ENCODE measurements around the gene SLC35B2. TPM values are rescaled to one million over a fixed set of nuclear protein-coding genes. Genes with fewer than 3 reads are reported as not detected.

The SLC35B2 gene
- total RNA-seq, 1 donor from 2014 or later = 52.9 TPM

- Histone ChIP-seq H3K36me3 (ENCODE audit: control insufficient read depth, insufficient read depth, low read length) (no peaks in the 10 kb centered on the region), H3K27me3 (ENCODE audit: control insufficient read depth, insufficient read depth, low read length) (no peaks in the 10 kb centered on the region), H3K4me3 (ENCODE audit: low read depth, low read length) (no peak overlapping the region)
- FAIRE-seq = no peak
- TF ChIP-seq CTCF (IDR thresholded peaks at IDR 0.05; ENCODE audit: insufficient read depth, low read length, severe bottlenecking) = no peak
- no peak for DNase-seq (ENCODE audit: low read depth)
Observed at GRCh38 chr6:44230034-44230675, 27.2 kb downstream of the SLC35B2 start.

GRCh38 chr6:44229376-44230033 is 27.8 kb downstream of the SLC35B2 start:
- no peaks in the 10 kb centered on the region for H3K27me3 ChIP-seq (ENCODE audit: control insufficient read depth, insufficient read depth, low read length)
- FAIRE-seq (no peak), DNase-seq (ENCODE audit: low read depth) (no peak)
- no peak for TF ChIP-seq CTCF (IDR thresholded peaks at IDR 0.05; ENCODE audit: insufficient read depth, low read length, severe bottlenecking)
- H3K36me3 ChIP-seq (ENCODE audit: control insufficient read depth, insufficient read depth, low read length) = no peaks in the 10 kb centered on the region
- H3K4me3 ChIP-seq (ENCODE audit: low read depth, low read length) = no peak overlapping the region

- DNase-seq (ENCODE audit: low read depth) (no peak), FAIRE-seq (no peak)
- Histone ChIP-seq H3K36me3 (ENCODE audit: control insufficient read depth, insufficient read depth, low read length) (no peaks in the 10 kb centered on the region), H3K4me3 (ENCODE audit: low read depth, low read length) (no peak overlapping the region), H3K27me3 (ENCODE audit: control insufficient read depth, insufficient read depth, low read length) (no peaks in the 10 kb centered on the region)
- no peak for TF ChIP-seq CTCF (IDR thresholded peaks at IDR 0.05; ENCODE audit: insufficient read depth, low read length, severe bottlenecking)
Observed at GRCh38 chr6:44228836-44229235, 28.5 kb downstream of the SLC35B2 start.

GRCh38 chr6:44228433-44228832 is 28.9 kb downstream of the SLC35B2 start:
- Histone ChIP-seq H3K36me3 (ENCODE audit: control insufficient read depth, insufficient read depth, low read length) (no peaks in the 10 kb centered on the region), H3K4me3 (ENCODE audit: low read depth, low read length) (no peak overlapping the region), H3K27me3 (ENCODE audit: control insufficient read depth, insufficient read depth, low read length) (no peaks in the 10 kb centered on the region)
- no peak for FAIRE-seq
- no peak for TF ChIP-seq CTCF (IDR thresholded peaks at IDR 0.05; ENCODE audit: insufficient read depth, low read length, severe bottlenecking)
- DNase-seq (ENCODE audit: low read depth) = no peak

GRCh38 chr6:44228031-44228430 is 29.3 kb downstream of the SLC35B2 start:
- TF ChIP-seq CTCF (IDR thresholded peaks at IDR 0.05; ENCODE audit: insufficient read depth, low read length, severe bottlenecking) = no peak
- Histone ChIP-seq H3K27me3 (ENCODE audit: control insufficient read depth, insufficient read depth, low read length) (no peaks in the 10 kb centered on the region), H3K4me3 (ENCODE audit: low read depth, low read length) (no peak overlapping the region), H3K36me3 (ENCODE audit: control insufficient read depth, insufficient read depth, low read length) (no peaks in the 10 kb centered on the region)
- no peak for DNase-seq (ENCODE audit: low read depth)
- no peak for FAIRE-seq

Measured in bronchial epithelial cell (primary cell).